Right forelimb (tissue), 1 donor: ENCODE results near the gene PIH1D1.

Experiments used
- DNase-seq: peaks from one replicate; pipeline ENCODE4 v3.0.0-alpha.2; 2018

Gene PIH1D1

DNA sequence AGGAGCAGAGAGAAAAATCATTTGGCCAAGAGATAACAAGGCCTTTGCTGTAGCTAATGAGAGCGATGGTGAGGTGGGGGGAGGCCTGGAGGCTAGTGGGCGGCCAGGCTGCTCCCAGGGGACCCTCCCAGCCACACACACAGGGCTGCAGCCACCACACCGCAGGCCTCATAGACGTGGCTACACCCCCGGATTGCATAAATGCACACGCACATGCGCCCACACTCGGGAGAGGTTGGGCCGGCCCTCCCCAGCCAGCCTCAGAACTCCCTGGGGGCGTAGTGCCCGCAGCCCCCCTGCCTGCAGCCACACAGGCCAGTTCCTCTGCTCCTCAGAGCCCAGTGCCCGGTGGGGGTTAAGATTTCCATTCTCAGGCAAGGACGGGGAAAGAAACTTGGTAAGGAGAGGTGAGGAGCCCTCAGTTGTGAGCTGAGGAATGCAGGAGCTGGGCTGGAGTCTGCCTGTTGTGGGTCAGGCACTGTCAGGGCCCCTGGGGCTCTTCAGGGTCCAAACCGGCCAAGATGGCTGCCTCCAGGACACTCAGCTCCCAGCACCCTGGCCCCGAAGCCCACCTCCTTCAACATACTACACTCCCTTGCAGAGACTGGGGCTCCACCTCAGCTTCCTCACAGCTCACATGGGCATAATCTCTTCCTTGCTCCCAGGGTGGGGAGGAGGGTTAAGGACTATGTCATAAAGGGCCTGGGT, 36.4 kb downstream of the PIH1D1 start:
- DNase-seq: no peak

DNA sequence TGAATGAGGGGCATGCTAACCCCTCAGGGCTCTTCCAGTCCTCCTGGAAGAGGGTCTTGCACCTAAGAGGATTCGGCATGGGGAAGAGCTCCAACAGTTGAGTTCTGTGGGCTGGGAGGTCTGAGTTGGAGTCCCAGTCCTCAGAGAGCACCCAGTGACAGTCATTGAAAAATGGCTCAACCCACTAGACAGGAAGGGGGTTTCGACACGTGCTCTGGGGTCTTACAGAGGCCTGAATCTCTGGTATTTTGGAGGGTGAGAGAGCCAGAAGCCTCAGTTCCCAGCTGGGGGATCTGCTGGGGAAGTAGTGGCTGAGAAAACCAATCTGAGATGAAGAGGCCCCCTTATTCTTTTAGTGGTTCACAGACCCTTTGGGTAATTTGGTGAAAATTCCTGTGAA, 37.4 kb downstream of the PIH1D1 start:
- no peak for DNase-seq

DNA sequence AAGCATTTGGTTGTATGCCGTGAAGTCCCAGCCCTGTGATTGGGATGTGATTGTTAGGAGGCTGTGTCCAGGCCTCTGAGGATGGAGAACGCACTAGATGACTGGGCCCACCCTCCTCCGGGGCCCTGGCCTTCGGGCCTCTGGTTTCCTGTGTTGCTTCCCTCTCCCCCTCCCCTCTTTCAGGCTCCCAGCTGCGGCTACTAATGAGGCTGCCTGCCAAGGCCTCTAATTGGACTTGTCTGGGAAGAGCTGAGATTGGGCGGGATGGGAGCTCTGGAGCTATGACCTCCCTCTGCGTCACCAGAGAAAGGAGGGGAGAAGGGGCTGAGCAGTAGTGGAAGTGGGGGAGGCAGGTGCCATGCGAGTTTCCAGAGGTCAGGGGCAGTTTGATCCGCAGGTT, 38.3 kb downstream of the PIH1D1 start:
- no peak for DNase-seq

DNA sequence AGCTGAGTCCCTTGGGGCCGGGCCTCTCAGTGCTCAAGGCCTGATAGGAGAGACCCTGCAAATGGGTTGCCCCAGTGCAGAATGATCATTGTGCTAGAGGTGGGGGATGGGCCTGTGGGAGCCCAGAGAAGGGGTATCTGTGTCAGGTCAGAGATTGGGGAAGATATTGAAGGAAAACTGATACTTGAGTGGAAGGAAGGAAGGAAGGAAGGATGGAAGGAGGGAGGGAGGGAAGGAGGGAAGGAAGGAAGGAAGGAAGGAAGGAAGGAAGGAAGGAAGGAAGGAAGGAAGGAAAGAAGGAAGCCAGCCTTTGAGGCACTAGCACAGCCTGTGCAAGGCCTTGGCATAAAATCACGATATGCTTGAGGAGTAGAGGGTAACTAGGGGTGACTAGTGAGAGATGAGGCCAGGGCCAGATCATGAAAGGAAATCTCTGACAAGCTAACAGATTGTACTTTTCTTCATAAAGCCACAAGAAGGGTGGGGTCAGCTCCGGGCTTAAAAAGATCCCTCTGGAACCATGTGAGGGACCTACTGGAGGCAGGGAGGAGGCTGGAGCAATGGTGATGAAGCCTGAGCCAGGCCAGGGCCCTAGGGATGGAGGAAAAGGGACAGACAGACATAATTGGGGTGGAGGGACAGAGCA, 39.8 kb downstream of the PIH1D1 start:
- DNase-seq: no peak

DNA sequence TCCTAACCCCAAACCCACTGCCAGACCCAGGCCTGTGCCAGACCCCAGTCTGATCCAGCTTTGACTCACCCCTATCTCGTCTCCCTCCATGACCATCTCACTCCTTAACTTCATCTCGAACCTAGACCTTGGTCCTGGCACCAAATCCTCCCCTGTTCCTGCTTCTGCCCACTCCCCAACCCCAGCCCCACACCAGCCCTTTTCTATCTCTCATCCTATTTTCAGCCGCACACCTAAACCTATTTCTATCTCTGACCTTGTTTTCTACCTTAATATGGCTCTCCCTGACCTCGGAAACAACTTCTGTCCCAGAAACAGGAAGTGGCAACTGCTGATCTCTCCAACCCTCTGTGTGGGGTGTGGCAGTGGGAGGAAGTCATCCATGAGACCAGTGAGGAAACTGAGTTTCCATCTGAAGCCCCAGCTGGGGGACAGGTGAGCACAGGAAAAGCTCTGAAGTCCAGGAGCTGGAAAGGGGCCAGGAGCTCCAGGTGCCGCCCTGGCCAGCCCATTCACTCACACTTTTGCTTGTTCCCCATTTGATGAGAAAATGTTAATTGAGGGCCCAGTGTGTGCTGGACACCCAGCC, 42.1 kb downstream of the PIH1D1 start:
- no peak for DNase-seq

DNA sequence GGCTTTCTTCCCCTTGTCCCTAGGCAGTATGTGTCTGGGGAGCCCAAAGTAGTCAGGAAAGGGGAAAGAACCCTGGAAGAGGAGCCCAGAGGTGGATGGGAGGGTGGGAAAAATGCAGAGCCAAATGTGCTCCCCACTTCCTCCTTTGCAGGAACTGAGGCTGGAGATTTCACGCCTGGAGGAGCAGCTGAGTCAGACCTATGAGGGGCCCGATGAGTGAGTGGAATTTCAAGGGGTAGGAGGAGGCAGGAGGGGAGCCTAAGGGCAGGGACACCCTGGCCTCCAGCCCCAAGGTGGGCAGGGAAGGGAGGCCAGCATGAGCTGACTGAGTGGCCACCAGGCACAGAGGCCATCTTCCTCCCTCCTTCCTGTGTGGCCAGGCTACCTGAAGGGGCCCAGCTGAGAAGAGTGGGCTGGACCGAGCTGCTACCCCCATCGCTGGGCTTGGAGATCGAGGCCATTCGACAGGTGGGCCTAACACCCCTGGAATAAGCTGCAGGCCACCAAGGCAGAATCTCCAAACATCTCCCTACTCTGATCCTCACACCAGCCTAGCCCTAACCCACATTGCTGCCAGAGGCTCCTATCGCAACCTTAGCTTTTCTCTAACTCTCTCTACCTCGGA, 42.7 kb downstream of the PIH1D1 start:
- DNase-seq: no peak

DNA sequence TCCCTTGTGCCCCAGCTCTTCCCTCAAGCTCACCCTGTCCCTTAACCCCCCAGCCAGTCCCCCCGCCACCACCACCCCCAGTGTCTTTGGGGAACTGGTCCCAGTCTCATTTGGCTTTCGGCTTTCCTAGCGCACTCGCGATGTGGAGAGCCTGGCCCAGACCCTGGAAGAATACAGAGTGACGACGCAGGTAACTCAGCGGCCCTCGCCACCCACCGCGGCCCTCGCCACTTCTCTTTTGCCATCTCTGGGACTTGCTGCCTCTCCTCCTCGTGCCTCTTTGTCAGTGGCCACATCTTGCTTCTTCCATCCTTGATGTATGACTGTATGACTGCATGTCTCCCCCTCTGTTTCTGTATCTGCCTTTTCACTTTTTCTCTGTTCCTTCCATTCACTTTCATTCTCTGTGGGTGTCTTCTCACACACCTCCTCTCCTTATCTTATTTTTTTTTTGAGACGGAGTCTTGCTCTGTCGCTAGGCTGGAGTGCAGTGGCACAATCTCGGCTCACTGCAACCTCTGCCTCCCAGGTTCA, 44.1 kb downstream of the PIH1D1 start:
- no peak for DNase-seq

DNA sequence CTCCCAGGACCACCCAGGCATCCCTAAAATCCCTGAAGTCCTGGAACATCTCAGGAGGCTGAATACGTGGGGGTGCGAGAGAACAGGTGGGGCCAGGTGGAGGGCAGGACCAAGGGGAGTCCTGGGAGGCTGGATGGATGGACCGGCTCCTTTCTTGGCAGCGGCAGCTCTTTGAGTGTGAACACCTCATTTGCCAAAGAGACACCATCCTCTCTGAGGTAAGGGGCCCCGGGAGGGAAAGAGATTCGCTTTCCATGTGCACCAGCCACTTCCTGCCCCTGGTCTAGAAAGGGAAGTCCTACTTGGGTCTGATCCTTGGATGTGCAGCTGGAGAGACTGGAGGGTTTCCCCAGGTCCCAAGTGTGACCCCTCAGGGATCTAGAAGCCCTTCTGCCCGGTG, 44.5 kb downstream of the PIH1D1 start:
- no peak for DNase-seq

DNA sequence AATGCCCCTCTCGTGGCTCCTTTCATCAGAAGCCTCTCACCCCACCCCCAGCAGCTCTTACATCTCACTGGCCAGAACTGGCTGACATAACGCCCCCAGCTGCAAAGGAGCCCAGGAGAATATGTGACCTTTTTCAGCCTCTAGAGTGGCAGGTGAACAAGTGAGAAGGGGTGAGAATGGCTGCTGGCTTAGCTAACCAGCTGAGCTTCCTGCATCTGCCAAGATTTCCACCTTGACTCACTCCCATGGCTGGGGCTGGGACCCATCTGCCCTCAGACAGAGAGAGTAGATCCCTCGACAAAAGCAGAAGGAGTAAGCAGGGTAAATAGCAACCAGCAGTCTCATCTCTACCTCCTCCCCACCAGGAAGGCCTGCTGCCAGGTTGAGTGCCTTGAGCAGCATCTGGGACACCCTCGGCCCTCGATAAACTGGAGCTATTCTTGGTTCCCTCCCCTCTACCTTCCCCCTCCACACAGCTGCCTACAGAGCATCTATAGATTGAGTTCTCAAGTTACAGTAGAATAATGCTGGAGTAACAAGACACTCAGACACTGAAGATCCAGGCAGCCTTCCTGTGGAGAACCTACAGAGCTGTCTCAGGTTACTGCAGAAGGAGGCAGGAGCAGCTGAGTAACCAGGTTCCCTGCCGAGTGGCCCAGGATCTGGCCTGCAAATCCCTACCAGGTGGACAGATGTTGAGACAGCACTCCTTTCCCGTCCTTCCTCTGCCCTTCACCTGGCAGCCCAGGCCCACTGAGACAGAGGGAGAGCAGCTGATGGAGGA, 48.0 kb downstream of the PIH1D1 start:
- no peak for DNase-seq

DNA sequence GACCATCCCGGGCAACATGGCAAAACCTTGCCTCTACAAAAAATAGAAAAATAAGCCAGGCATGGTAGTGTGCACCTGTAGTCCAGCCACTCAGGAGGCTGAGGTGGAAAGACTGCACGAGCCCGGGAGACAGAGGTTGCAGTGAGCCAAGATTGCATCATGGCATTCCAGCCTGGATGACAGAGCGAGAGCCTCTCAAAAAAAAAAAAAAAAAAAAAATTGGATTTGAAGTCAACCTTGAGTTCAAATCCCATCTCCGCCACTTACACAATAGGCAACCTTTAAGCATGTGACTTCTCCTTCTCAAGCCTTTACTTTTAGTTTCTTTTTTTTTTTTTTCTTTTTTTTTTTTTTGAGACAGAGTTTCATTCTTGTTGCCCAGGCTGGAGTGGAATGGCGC, 51.6 kb downstream of the PIH1D1 start:
- DNase-seq: no peak

DNA sequence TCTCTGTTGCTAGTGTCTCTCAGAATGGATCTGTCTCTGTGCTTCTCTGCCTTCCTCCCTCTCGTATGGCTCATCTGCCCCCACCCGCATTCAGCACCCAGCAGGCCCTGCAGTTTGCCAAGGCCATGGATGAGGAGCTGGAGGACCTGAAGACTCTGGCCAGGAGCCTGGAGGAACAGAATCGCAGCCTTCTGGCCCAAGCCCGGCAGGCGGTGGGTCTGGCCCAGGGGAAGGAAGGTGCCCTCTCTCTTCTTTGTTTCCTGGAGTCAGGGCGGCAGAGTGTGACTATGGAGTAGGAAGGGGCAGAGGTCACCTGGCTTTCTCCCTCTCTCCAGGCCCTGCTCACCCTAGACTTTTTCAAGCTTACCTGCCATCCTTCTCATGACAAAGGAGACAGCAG, 52.7 kb downstream of the PIH1D1 start:
- no peak for DNase-seq

DNA sequence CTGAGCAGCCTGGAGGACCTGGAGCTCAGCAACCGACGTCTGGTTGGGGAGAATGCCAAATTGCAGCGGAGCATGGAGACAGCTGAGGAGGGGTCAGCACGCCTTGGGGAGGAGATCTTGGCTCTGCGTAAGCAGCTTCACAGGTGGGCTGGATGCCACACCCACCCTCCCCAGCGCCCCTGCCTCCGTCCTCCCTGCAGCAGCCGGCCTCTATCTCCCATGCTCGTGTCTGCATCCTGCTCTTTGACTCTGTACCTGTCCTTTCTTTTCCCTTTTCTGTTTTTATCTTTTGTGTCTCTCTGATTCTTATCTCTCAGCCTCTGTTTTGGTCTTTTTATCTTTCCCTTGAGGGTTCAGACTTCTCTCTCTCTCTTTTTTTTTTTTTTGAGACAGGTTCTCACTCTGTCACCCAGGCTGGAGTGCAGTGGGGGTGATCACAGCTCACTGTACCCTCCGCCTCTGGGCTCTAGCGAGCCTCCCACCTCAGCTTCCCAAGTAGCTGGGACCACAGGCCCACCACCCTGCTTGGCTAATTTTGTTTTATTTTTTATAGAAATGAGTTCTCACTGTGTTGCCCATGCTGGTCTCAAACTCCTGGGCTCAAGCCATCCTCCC, 53.5 kb downstream of the PIH1D1 start:
- no peak for DNase-seq

DNA sequence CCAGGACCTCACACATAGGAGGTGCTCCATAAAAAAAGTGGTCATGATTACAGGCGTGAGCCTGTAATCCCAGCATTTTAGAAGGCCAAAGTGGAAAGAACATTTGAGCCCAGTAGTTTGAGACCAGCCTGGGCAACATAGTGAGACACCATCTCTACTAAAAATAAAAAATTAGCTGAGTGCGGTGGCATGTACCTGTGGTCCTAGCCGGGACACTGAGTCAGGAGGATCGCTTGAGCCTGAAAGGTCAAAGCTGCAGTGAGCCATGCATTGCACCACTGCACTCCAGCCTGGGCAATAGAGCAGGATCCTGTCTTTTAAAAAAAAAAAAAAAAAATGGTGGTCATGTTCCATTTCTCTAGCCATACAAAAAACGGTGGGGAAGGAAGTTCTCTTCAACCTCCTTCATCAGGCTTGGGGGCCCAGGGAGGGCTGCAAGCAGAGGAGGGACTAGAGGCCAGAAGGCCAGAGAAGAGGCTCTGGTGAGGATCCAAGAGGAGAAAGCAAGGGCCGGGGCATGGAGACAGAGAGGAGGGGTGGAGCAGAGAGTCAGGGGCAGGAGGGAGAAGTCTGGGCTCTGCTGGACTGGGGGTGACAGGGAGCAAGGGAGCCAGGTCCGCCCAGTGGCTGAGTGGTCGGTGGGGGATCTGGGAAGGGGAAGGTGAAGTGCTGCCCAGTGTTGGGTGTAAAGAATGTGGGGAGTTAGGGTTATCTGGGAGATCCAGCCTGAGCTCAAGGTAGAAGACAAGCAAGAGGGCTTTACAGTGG, 54.7 kb downstream of the PIH1D1 start:
- no peak for DNase-seq
